Endothelial cell of umbilical vein (primary cell): ENCODE results near the gene SPTBN5. TPM values are rescaled to one million over a fixed set of nuclear protein-coding genes. Genes with fewer than 3 reads are reported as not detected.

ENCODE experiments used
- BruUV-seq: library from RNA; stranded (reverse); fragments of 400-500 nt; replicated peaks from 2 replicates; lab custom pipeline; 2021; lab: Mats Ljungman, UMichigan
- CTCF ChIA-PET: fragments of 300-600, 350-600 bp; sonication (Branson Sonifier 250); formaldehyde crosslinking; loops from one replicate; lab custom pipeline; 2021; ENCODE audit warnings: antibody characterized with exemption, inconsistent platforms; lab: Charles Lee
- POLR2A ChIA-PET: fragments of 300-600, 350-600 bp; sonication (Branson Sonifier 250); formaldehyde crosslinking; loops from one replicate; lab custom pipeline; 2021; ENCODE audit warnings: antibody characterized with exemption, inconsistent platforms; lab: Charles Lee
- DNase-seq: peaks from one replicate; pipeline ENCODE4 v3.0.0-alpha.2; 2011; ENCODE audit warnings: low read depth, low spot score
- FAIRE-seq: peaks from 2 replicates; lab custom pipeline; 2011; peaks lifted over from hg19 to GRCh38; lab: Jason Lieb, UNC
- H2AFZ ChIP-seq: 2 replicates; pipeline ENCODE4 v1.6.0; 2012; ENCODE audit warnings: low read depth, low read length, control low read depth, inconsistent platforms
- H3K27ac ChIP-seq: 2 replicates; pipeline ENCODE4 v1.5.1; 2011; ENCODE audit warnings: low read depth, mild to moderate bottlenecking, control low read depth, low read length, moderate library complexity; ENCODE audit not compliant: insufficient read depth
- H3K27me3 ChIP-seq, 2 experiments: 2 replicates each; pipeline versions ENCODE4 v1.6.0 to v1.6.1; 2011; ENCODE audit warnings: low read length in 2 of 2, mixed read lengths in 1 of 2; ENCODE audit not compliant: control insufficient read depth in 2 of 2, insufficient read depth in 2 of 2
- H3K36me3 ChIP-seq, 2 experiments: 2 replicates in 1 of 2; 3 replicates in 1 of 2; pipeline ENCODE4 v1.5.1; 2011; ENCODE audit warnings: low read length in 2 of 2, mild to moderate bottlenecking in 1 of 2, moderate library complexity in 1 of 2; ENCODE audit not compliant: control insufficient read depth in 2 of 2, insufficient read depth in 2 of 2; ENCODE audit errors: extremely low read depth in 1 of 2
- H3K4me1 ChIP-seq: 3 replicates; pipeline ENCODE4 v1.5.1; 2011; ENCODE audit warnings: mild to moderate bottlenecking, low read length; ENCODE audit not compliant: control insufficient read depth, insufficient read depth; ENCODE audit errors: extremely low read depth
- H3K4me2 ChIP-seq: 2 replicates; pipeline ENCODE4 v1.6.1; 2011; ENCODE audit warnings: low read length, control low read depth, mixed read lengths; ENCODE audit not compliant: insufficient read depth
- H3K4me3 ChIP-seq, 3 experiments: fragments of 200-600 bp in 1 of 3; sonication (generic), shearing (Covaris generic) in 1 of 3; replicated peaks in 1 of 3; 2 replicates each; pipeline ENCODE4 v1.5.1; 2011 to 2016; ENCODE audit warnings: control low read depth in 3 of 3, low read length in 3 of 3, mild to moderate bottlenecking in 2 of 3, inconsistent platforms in 1 of 3, low read depth in 1 of 3, moderate library complexity in 1 of 3; ENCODE audit not compliant: insufficient read depth in 1 of 3
- H3K79me2 ChIP-seq: 2 replicates; pipeline ENCODE4 v1.6.0; 2012; ENCODE audit warnings: low read length, inconsistent platforms; ENCODE audit not compliant: control insufficient read depth, insufficient read depth
- H3K9ac ChIP-seq: replicated peaks from 2 replicates; pipeline ENCODE3; 2011; ENCODE audit warnings: low read length, control low read depth; ENCODE audit not compliant: insufficient read depth; ENCODE audit errors: extremely low read depth
- H3K9me1 ChIP-seq: replicated peaks from 3 replicates; pipeline ENCODE4 v1.6.0; 2011; ENCODE audit warnings: mild to moderate bottlenecking, low read length; ENCODE audit not compliant: control insufficient read depth, insufficient read depth; ENCODE audit errors: extremely low read depth
- H3K9me3 ChIP-seq: replicated peaks from 2 replicates; pipeline ENCODE4 v1.5.1; 2012; ENCODE audit warnings: low read length, inconsistent platforms; ENCODE audit not compliant: control insufficient read depth, insufficient read depth
- H4K20me1 ChIP-seq: replicated peaks from 2 replicates; pipeline ENCODE3; 2011; ENCODE audit warnings: mild to moderate bottlenecking, low read length; ENCODE audit not compliant: control insufficient read depth, insufficient read depth; ENCODE audit errors: extremely low read depth
- EZH2 ChIP-seq: IDR thresholded peaks from 2 replicates; pipeline ENCODE4 v1.6.1; 2012; ENCODE audit warnings: borderline replicate concordance, low read depth, mild to moderate bottlenecking, moderate library complexity, low read length, inconsistent platforms; ENCODE audit not compliant: severe bottlenecking
- FOS ChIP-seq: IDR thresholded peaks from 2 replicates; pipeline ENCODE4 v1.6.1; 2011; ENCODE audit warnings: mild to moderate bottlenecking, low read length, moderate library complexity, borderline replicate concordance; ENCODE audit not compliant: insufficient read depth
- GATA2 ChIP-seq: IDR thresholded peaks from 2 replicates; pipeline ENCODE4 v1.7.0; 2011; ENCODE audit warnings: low read depth, mild to moderate bottlenecking, moderate library complexity, mixed read lengths, low read length; ENCODE audit not compliant: insufficient read length, insufficient read depth
- JUN ChIP-seq: IDR thresholded peaks from 2 replicates; pipeline ENCODE4 v1.6.1; 2011; ENCODE audit warnings: borderline replicate concordance, low read depth; ENCODE audit not compliant: insufficient read length, insufficient read depth
- MYC ChIP-seq: IDR thresholded peaks from one replicate; pipeline ENCODE4 v1.6.1; 2011; ENCODE audit warnings: mild to moderate bottlenecking, low read depth, low read length
- POLR2A ChIP-seq: IDR thresholded peaks from 2 replicates; pipeline ENCODE4 v1.6.1; 2012; ENCODE audit warnings: low read depth, mild to moderate bottlenecking, control low read depth, low read length
- POLR2AphosphoS5 ChIP-seq: IDR thresholded peaks from 2 replicates; pipeline ENCODE4 v1.6.1; 2012; ENCODE audit warnings: low read depth, mild to moderate bottlenecking, control low read depth, low read length, moderate library complexity; ENCODE audit not compliant: insufficient read depth
- dilution Hi-C: fragments of 300-500 bp; cut with MboI; formaldehyde crosslinking; loops from one replicate; pipeline ENCODE4 v1.15.0; 2019; ENCODE audit warnings: low sequenced_read_pairs; ENCODE audit not compliant: extremely low pct_ligation_motif_present
- intact Hi-C: fragments of 100-400 bp; cut with micrococcal nuclease; formaldehyde crosslinking; loops from one replicate; pipeline ENCODE4 v1.10.0; 2022
- polyA plus RNA-seq, 4 experiments: library from polyadenylated mRNA; depleted of rRNA in 3 of 4; stranded (reverse) in 3 of 4; unstranded in 1 of 4; fragments of >200 nt; gene quantifications; 2 replicates each; pipeline versions ENCODE4 v1.2.1 to v1.2.3, GENCODE V29; 2011 to 2012; ENCODE audit warnings: missing spikeins in 1 of 4
- total RNA-seq: library from RNA; stranded (reverse); gene quantifications from 2 replicates; pipeline ENCODE4 v1.2.3, GENCODE V29; 2021
- TF ChIP-seq, protein P1 (sequence below): IDR thresholded peaks from 2 replicates; pipeline ENCODE4 v1.6.1; 2011; ENCODE audit not compliant: insufficient read depth, insufficient read length
- TF ChIP-seq, protein P2 (sequence below), 2 donors: IDR thresholded peaks; 1 replicate in 1 of 2; 2 replicates in 1 of 2; pipeline ENCODE4 v1.5.1; 2011; ENCODE audit warnings: low read length in 2 of 2, mild to moderate bottlenecking in 2 of 2, moderate library complexity in 2 of 2, control low read depth in 1 of 2, inconsistent platforms in 1 of 2, low read depth in 1 of 2; ENCODE audit not compliant: insufficient read depth in 1 of 2; ENCODE audit errors: extremely low read depth in 1 of 2

The SPTBN5 gene
- total and polyA plus RNA-seq, 2 donors (not counting 3 experiments of a cell fraction or from before 2014, with no cell fraction given) = 12.0 to 19.0 TPM

DNA sequence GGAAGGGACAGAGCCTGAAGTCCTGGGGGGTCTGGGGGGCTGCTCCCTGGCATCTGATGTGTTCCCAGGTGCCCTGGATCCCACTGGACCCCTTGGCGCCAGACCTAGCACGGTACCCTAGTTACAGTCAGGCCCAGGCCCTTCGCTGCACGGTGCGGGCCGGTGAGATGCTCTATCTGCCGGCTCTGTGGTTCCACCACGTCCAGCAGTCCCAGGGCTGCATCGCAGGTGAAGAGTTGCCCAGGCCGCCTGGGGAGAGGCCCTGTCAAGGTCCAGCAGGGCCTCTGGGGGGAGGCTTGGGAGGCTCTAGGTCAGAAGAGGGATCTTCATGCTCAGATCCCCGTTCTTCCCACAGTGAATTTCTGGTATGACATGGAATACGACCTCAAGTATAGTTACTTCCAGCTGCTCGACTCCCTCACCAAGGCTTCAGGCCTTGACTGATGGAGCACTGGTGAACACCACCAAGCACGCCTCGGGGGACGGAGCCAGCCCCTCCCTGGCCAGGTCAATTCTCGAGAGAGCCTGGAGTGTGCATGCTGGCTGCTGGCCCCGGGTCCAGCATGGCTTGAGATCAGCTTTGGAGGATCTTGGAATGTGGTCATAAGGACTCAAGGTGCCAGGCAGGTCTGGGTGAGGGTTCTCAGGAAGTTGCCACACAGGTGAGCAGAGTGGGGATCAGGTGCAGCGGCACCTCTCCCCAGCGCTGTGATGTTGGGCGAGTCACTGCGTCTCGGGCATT, 57.0 kb downstream of the SPTBN5 start:
- H3K79me2 ChIP-seq = no peaks in the 10 kb centered on the region
- H3K27me3 ChIP-seq = no peaks in the 10 kb centered on the region
- ChIA-PET CTCF (interaction anchor here (0.6 kb wide), 1 partner anchor 1791 kb away, joined by 3 read pairs; no protein-coding TSS in a partner anchor), POLR2A (no interaction called here)
- intact Hi-C loops (no loop called here), dilution Hi-C loops (no loop called here)
- H4K20me1 ChIP-seq = no peaks in the 10 kb centered on the region
- TF ChIP-seq GATA2 = no peak
- TF ChIP-seq, protein P1, sequence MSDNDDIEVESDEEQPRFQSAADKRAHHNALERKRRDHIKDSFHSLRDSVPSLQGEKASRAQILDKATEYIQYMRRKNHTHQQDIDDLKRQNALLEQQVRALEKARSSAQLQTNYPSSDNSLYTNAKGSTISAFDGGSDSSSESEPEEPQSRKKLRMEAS = no peak
- no peak for TF ChIP-seq MYC
- TF ChIP-seq FOS = no peak
- TF ChIP-seq, protein P2, sequence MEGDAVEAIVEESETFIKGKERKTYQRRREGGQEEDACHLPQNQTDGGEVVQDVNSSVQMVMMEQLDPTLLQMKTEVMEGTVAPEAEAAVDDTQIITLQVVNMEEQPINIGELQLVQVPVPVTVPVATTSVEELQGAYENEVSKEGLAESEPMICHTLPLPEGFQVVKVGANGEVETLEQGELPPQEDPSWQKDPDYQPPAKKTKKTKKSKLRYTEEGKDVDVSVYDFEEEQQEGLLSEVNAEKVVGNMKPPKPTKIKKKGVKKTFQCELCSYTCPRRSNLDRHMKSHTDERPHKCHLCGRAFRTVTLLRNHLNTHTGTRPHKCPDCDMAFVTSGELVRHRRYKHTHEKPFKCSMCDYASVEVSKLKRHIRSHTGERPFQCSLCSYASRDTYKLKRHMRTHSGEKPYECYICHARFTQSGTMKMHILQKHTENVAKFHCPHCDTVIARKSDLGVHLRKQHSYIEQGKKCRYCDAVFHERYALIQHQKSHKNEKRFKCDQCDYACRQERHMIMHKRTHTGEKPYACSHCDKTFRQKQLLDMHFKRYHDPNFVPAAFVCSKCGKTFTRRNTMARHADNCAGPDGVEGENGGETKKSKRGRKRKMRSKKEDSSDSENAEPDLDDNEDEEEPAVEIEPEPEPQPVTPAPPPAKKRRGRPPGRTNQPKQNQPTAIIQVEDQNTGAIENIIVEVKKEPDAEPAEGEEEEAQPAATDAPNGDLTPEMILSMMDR (IDR thresholded peaks at IDR 0.05; ENCODE audit: extremely low read depth in 1 of 2, insufficient read depth in 1 of 2, low read depth in 1 of 2, low read length in 2 of 2) = no peak
- TF ChIP-seq EZH2 = no peak
- no peak for TF ChIP-seq POLR2AphosphoS5
- no peak for TF ChIP-seq JUN
- TF ChIP-seq POLR2A = no peak
- H3K4me1 ChIP-seq = no peaks in the 10 kb centered on the region
- no peak for DNase-seq
- no peak overlapping the region for H3K27ac ChIP-seq
- no peaks in the 10 kb centered on the region for H3K9me1 ChIP-seq
- no peak overlapping the region for H2AFZ ChIP-seq
- no peak overlapping the region for H3K9ac ChIP-seq
- H3K4me3 ChIP-seq = no peak overlapping the region
- no peak for FAIRE-seq
- no peaks in the 10 kb centered on the region for H3K9me3 ChIP-seq
- peaks cover 2 to 4% of the 10 kb centered on the region in 2 experiments for H3K36me3 ChIP-seq
- BruUV-seq = no TSS peak
- no peak overlapping the region for H3K4me2 ChIP-seq
